NOMO-1 treated with dmso at 0.1 percent for 144 hours (cell line): ENCODE results near the gene GP1BB.
A peak's percentile ranks its signal among the peaks of the same experiment; 100 is the strongest.
"Not testable (repeated sequence)": the region's sequence is repeated elsewhere in the genome, so short reads cannot be mapped to it uniquely, and the experiment has no call there.

ENCODE experiments used
- DNase-seq: peaks from one replicate; lab custom pipeline; 2025; ENCODE audit not compliant: unreplicated experiment; lab: John Stamatoyannopoulos, UW

The GP1BB gene

GRCh38 chr22:19724927-19725661, 1.8 kb downstream of the GP1BB start:
- DNase-seq: no peak

DNA sequence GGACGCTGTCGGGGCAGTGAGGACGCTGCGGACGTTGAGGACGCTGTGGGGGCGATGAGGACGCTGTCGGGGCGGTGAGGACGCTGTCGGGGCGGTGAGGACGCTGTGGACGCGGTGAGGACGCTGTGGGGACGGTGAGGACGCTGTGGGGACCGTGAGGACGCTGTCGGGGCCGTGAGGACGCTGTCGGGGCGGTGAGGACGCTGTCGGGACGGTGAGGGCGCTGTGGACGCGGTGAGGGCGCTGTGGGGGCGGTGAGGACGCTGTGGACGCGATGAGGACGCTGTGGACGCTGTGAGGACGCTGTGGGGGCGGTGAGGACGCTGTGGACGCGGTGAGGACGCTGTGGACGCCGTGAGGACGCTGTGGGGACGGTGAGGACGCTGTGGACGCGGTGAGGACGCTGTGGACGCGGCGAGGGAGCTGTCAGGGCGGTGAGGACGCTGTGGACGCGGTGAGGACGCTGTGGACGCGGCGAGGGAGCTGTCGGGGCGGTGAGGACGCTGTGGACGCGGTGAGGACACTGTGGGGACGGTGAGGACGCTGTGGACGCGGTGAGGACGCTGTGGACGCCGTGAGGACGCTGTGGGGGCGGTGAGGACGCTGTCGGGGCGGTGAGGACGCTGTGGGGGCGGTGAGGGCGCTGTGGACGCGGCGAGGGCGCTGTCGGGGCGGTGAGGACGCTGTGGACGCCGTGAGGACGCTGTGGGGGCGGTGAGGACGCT, 2.9 kb downstream of the GP1BB start:
- not testable (repeated sequence) for DNase-seq

- DNase-seq: no peak
Measured at GRCh38 chr22:19727310-19728150, 4.2 kb downstream of the GP1BB start.

DNA sequence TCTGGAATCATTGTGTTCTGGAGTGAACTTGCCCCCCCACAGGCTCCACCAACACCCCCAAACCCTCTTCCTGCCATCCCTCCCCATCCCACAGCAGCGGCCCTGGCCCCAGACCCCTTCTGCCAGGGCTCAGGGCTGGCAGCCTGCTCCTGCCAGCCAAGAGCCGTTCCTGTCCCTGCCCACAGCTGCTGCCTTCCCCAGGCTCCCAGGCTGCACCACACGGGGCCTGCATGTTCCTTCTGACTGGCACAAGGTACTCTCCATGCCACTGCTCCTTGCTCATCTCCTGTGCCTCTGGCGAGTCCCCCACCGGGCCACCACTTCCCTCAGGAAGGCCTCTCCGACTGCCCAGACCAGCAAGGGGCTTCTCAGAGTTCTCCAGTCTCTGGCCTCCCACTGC, 4.9 kb downstream of the GP1BB start:
- no peak for DNase-seq

DNA sequence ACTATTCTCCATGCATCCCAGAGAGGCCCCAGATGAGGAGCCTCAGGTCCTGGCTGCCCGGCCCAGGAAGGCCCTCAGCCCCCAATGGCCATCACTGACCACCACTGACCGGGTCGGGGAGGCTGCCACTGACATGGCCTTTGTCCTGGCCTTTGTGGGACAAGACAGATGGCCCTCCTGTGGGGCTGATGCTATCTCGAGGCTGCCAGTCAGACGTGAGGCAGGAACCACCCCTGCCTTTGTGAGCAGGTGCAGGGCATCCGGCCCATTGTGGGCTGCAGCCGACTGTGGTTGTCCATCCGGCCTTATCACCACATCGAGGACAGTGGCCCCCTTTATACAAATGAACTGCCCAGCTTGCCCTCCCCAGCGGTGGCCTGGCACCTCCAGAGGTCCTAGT, 5.5 kb downstream of the GP1BB start:
- DNase-seq: no peak

- DNase-seq: no peak
Measured at GRCh38 chr22:19729507-19729906, 6.2 kb downstream of the GP1BB start.

DNA sequence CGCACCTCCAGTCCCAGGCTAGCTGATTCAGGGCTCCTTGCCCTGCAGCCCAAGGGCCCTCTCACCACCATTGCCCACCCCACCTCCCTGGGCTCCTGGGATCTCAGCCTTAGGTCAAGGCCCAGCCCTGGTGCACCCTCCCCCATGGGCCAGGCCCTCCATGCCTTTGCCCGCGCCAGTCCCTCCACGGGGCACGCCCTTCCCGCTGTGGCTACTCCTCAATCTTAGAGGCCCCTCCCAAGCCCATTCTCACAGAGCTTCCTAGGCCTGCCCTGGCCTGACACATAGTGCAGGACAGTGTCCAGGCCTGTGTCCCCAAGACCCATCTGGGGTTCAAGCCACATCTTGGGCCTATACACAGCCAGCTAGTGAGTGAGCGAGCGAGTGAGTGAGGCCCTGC, 6.9 kb downstream of the GP1BB start:
- no peak for DNase-seq

GRCh38 chr22:19730655-19731360, 7.5 kb downstream of the GP1BB start:
- DNase-seq: peak; percentile 50

DNA sequence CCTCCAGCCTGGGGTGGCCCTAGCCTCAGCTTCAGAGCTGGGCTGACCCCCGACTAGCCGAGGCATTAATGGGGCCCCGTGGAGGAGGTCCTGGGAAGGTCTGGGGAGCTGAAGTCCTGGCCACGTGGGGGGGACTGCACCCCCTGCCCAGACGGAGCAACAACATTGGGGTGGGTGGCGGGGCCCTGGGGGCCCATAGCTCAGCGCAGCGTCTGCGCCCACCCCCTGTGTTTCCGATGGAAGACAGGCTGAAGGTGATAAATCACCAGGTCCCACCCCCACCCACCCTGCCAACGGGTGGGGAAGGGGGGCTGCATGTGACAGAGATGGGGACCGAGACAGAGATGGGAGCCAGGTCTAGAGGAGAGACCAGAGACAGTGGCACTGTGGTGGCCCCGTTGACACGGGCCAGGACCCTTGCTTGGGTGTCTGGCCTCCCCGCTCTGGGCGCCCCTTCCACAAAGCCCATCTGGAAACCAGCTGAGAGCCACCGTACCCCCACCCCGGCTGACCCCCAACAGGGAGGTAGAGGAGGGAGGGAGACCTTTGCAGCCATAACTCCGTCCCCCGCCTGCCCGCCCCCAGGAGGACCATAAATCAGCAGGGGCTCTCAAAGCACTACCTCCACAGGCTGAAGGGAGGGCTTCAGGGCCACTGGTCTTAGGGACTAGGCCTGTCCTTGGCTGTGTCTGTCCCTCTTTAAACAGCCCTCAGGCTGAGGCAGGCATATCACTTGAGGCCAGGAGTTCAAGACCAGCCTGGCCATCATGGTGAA, 8.2 kb downstream of the GP1BB start:
- DNase-seq: no peak

DNA sequence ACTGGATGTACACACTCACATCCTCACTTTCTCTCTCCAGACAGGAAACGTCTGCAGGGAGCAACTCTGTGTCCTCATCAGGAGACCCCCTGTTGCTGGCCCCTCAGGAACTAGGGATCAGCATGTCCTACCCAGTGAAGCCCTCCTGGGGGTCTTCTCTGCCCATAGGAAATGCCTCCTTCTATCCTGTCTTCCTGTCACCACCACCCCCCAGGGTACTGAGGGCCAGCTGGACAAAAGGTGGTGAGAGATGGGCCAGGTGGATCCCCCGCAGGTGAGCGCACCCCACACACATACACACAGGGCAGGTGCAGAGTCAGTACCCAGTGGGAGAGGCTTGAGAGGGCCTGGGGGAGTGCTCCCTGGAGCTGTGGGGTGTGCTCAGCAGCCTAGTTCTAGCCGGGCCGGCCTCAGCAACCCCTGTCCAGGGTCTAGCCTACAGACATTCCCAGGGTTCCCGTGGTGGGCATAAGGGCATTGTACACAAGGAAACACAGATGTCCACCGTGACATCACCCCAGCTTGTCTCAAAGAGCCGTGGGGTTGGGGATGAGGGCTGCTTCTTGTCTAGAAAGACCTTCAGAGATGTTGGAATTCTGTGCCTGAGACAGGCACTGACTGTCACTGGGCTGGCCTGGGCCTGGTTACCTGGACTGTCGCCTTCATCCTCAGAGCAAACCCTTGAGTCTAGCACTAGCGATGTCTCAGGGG, 9.2 kb downstream of the GP1BB start:
- DNase-seq: no peak

GRCh38 chr22:19733755-19734154, 10.4 kb downstream of the GP1BB start:
- DNase-seq: no peak

DNA sequence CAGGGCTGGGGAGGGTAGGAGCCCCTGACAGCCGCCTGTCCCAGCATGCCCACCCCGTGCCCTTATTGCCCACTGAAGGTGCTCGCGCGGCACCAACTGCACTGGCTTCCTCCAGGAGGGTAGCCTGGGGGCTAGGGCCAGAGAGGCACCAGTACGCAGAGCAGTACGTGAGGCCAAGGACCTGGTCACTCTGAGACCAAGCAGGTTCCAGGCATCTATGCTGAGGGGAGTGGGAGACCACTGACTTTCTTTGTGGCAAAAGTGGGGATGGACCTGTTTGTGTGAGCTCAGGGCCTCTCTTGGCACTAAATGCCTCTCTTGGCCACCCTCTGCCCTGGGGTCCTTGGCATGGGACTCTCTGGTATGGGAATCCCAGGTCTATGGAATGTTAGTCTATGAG, 10.8 kb downstream of the GP1BB start:
- DNase-seq: no peak

DNA sequence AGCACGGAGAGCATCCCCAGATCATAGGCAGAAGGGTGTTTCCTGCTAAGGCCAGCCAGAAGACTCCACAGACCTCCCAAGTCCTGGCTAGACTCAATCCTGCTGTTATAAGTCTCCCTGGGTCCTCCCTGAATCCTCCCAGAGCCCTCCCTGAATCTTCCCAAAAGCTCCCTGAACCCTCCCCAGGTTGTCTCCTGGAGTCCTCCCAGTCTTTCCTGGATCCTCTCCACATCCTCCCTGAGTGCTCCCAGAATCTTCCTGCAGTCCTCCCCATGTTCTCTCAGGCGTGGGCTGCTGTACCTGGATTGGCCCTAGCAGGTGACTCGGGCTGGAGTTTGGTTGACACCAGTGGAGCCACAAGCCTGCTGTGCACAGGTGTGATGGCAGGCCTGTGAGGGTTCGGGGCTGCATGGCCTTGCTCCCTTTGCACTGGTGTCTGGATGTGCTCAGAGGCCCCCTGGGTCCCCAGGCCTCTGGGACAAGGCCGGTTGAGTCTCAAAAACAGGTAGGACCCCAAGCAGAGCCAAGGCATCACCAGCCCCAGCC, 11.6 kb downstream of the GP1BB start:
- DNase-seq: no peak

DNA sequence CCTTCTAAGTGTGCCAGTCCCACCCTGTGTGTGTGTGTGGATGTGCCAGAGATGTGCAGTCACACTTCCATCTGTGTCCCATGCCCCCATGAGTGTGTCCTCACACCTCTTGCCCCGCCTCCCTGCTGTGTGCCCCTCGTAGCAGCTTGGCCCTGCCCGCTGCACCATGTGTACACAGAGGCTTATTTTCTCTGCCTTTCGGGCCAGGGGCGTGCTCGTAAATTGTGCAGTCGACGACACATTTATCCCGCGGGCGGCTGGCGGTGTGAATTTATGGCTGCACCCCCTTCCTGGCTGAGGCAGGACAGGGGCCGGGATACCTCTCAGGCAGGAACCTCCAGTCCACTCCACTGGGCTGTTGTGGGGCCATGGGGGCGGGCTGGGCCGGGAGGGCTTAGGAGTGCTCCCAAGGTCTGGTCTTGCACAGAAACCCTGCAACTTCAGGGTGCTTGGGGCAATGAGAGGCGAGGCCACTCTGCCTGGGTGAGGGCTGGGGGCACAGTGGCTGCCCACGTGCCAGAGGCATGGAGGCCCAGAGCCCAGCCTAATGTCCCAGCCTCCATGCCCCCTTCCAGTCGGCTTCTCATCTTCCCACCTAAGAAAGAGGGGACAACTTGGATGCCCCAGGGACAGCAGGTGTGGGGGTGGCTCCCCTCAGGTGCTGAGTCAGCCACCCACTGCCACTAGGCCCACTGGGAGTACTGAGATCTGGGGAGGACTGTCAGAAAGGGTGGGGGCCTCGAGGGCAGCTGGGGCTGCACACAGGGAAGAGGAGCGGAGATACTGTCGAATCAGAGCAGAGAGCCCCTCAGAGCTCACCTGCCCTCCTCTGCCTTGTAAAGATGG, 12.5 kb downstream of the GP1BB start:
- no peak for DNase-seq

- DNase-seq: no peak
Measured at GRCh38 chr22:19737846-19738663, 14.7 kb downstream of the GP1BB start.

DNA sequence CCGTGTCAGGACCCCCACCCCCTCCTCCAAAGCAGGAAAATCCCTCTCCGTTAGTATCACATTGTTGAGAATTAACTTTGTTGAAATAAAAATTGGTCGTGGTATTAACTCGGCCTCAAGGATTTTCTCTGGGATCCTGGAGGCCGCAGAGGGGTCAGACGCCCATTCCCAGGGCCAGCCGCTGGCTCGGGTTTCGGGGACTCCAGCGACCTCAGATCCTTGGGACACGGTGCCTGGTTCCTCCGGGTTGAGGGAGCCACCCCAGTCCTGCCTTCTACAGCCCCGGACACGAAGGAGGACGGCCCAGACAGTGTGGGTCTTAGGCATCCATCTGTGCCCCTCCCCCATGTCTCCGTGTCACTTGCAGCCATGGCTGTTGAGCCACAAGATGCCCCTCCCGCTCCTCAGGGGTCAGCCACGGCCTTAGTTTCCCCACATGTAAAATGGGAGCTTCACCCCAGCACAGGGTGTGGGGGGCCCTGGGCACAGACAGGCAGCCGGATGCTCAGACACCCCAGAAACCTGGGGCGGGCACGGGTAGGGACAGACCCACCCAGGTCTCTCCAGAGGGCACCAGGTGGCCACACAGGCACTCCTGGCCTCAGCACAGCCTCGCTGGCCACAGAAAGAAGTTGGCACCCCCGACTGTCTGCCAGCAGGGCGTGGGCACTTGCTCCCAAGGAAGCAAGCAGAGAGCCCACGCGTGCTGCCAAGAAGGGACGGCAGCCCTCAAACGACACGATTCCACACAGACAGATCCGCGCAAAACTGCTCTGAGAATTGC, 15.5 kb downstream of the GP1BB start:
- DNase-seq: no peak

DNA sequence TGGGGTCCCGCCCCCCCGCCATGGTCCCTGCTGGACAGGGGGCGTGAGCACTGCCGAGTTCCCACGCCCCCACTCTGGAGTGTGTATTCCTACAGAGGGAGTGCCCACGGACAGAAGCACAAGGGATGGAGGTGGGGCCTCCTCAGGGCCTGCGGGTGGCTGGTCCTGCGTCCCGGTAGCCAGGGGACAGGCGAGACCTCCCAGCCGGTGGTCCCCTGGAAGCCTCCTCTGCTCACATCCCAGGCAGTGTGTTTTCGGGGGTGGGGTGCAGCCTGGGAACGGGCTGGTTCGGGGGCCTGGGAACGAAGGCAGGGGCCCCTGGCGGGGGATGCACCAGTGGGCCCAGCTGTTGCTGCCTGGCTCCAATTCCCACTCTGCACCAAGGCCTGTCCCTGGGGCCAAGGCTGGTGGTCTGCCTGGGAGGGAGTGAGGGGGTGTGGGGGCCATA, 16.1 kb downstream of the GP1BB start:
- DNase-seq: no peak
